GM19395 (cell line): ENCODE measurements around the gene TMEM11.
"Not testable (repeated sequence)": the region's sequence is repeated elsewhere in the genome, so short reads cannot be mapped to it uniquely, and the experiment has no call there.

Experiments
- ATAC-seq: cut with Tn5 transposase; IDR thresholded peaks from one replicate; pipeline ENCODE4 v1.9.1; 2021; ENCODE audit warnings: mild to moderate bottlenecking, moderate library complexity; ENCODE audit not compliant: unreplicated experiment

TMEM11 gene

DNA sequence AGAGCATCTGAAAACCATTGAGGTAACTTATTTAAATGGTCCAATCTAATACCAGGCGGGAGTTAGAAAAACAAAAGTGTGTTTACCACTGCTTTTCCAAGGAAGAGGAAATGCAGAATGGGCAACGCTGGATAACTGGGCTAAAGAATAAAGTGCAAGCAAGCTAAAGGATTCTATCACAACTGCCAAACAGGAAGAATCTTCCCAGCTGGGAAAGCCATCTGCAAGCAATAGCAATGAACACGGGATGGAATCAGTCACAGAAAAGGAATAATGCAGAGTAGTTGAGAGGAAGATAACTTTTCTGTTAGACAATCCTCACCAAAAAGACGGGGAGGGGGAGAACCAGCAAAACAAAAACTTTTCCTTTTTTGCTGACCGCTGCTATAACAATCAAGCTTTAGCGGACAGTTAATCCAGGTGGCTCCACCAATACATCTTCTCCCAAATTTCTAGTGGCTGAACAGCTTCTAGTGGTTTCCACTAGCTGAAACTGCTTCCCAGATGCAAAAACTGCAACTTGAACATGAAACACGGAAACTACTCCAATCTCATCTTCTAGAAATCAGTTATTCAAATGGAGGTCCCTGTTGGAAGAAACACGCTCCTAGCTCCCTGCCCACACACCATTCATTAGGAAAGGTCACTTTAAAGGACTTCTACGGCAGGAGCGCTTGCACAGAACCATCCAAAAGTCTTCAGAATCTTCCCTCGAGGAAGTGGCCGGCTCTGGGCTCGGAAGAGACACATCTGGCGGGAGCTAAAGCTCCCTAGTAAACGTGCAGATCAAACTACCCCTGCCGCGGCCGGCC lies 929 bp downstream of the TMEM11 start:
- no peak for ATAC-seq

- no peak for ATAC-seq
Observed at GRCh38 chr17:21211825-21212479, 2.0 kb downstream of the TMEM11 start.

- no peak for ATAC-seq
Observed at GRCh38 chr17:21210411-21211076, 3.4 kb downstream of the TMEM11 start.

DNA sequence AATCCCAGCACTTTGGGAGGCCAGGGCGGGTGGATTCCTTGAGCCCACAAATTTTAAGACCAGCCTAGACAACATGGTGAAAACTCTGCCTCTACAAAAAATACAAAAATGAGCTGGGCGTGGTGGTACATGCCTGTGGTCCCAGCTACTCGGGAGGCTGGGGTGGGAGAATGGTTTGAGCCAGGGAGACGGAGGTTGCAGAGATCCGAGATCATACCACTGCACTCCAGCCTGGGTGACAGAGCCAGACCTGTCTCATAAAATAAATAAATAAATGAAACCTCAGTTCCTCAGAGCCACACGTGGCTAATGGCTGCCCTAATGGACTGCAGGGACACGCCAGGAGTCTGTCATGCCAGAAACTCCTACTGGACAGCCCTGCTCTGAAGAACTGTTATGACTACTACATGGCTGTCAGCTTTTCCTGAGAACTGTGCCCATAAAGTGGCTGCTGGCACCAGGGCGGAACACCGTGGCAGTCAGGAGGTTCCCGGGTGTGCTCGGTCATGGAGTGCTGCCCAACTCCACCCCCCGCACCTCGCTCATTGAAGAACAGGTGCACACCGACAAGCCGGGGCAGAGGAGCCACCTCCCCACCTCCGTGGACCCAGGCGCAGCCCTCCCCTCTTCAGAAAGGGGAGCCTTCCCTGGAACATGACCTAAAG lies 4.3 kb downstream of the TMEM11 start:
- ATAC-seq: no peak

DNA sequence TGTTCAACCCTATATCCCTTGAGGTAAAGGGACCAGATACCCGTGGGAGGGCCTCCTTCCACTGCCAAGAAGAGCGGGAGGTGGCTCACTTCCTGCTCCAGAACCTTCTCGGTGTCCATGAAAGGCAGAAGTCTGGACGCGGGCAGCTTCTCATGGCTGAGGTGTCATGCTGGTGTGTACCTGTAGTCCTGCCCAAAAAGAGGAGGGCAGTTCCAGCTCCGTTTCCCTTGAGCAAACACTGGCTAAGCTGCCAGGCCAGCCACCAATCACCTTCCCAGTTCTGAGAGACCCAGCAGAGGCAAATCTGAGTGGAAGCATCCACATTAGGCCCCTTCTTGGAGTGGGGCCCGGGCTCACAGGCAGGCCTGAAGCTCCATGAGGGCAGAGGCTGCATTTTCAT lies 5.6 kb downstream of the TMEM11 start:
- no peak for ATAC-seq

DNA sequence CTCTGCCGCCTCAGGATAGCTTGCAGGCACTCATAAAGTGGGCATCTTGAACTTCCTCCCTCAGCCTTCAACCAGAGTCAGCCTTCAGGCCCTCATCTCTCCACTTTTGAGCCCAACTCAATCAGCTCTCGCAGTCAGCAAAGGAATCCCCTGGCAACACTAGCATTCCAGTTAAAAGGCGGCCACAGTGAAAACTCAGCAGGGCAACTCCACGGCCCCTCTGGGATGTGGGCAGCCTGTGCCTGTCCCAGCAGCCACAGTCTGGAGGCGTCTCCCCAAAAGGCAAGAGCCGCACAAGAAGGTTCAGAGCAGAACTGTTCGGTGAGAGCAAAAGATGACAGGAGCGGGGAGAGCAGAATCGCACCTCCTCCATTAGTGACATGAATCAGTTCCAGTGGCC lies 9.0 kb downstream of the TMEM11 start:
- ATAC-seq: no peak

GRCh38 chr17:21202512-21202911 lies 11.4 kb downstream of the TMEM11 start:
- ATAC-seq: no peak

GRCh38 chr17:21201874-21202273 lies 12.1 kb downstream of the TMEM11 start:
- ATAC-seq: no peak

DNA sequence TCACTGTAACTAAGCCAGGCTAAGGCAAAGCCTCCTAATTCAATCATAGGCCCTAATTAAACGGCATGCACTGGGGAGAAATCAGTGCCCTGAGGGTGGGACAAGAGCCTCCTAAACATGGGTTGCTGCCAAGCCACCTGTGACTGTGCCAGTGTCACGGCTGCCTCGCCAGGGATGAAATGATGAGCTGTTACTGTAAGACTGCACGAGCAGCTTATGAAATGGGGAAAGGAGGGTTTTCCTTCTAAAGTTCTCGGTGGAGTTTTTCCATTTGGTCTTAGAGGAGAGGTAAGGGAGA lies 12.7 kb downstream of the TMEM11 start:
- no peak for ATAC-seq

DNA sequence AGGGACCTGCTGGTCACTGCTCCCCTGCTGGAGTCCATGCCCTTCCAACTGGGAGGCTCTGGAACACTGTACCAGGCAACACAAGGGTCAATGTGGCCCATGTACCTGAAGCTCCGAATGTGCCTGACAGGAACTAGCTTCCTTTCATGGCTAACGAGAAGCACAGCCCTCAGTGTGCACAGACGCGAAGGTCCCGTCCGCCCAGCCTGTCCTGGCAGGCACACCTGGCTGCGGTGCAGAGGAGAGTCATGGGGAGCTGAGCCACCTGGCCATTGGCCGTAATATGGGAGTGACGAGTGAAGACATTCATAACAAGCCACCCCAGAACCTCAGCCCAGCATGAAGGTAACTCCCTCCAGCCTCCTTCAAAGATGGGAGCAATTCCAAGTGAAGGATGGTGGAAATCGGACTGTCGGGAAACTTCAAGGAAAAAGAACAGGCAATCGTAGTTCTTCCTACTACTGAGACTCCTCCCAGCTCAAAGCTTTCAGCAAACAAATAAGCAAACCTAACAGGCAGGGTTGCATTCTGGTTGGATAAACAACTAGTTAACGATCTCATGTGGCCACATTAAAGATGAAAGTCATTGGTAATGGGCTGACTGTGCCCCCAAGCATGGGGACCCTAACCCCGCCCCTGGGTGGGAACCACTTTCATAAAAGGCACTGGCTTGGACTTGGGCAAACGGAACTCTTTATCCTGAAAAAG lies 13.2 kb downstream of the TMEM11 start:
- ATAC-seq: no peak

- no peak for ATAC-seq
Observed at GRCh38 chr17:21199856-21200255, 14.1 kb downstream of the TMEM11 start.

DNA sequence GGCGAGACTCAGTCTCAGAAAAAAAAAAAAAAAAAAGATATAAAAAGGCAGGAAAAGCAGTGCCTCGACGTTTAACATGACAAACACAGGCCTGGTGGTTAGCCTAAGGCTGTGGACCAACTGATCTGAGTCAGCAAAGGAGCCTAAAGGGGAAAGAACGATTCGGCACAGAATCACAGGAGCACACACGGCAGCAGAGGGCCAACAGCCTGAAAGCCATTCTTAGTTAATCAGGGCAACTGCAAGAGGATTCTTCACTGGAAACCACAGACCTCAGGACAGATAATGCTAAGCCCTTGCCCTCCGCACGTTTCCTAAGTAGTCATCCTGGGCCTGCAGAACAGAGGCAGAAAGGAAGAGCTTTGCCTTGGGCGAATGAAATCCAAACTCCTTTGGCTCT lies 14.7 kb downstream of the TMEM11 start:
- ATAC-seq: no peak

DNA sequence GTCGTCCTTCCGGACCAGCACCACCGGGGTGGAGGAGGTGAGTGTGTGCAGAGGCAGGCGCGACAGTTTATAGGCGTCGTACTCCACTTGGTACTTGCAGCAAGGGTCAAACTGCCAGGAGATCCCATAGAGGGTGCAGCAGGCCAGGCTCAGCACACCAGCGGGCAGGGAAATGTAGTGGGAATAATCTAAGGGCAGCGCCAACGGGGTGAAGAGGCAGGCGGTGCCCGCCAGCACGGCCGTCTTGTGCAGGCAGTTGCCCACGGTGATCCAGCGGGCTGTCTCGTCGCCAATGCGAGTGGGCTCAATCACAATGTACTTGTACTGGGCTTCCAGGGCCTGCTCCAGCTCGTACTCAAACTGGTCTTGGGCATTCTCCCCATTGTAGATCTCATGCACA lies 15.6 kb downstream of the TMEM11 start:
- no peak for ATAC-seq

GRCh38 chr17:21196126-21196525 lies 17.8 kb downstream of the TMEM11 start:
- no peak for ATAC-seq

GRCh38 chr17:21194703-21195102 lies 19.3 kb downstream of the TMEM11 start:
- ATAC-seq: no peak

GRCh38 chr17:21194226-21194625 lies 19.7 kb downstream of the TMEM11 start:
- no peak for ATAC-seq

GRCh38 chr17:21193031-21193430 lies 20.9 kb downstream of the TMEM11 start:
- no peak for ATAC-seq

- ATAC-seq: not testable (repeated sequence)
Observed at GRCh38 chr17:21192414-21192813, 21.5 kb downstream of the TMEM11 start.

DNA sequence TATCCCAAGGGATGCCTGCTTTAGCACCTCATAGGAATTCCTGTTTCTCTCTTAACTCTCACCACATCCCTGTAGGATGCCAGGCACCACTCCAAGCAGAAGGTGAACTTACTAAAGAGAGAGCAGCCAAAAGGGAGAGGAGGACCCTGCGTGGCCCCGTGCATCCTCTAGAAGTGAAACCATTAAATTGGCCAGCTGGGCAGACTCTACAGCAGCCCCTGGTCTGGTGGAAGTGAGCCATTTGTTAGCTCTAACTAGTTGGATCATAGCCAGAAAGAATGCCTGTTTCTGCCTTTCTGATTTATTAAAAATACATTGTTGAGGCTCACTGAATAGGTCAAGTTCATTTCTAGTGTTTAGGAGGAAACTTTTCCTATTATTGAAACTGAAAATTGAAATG lies 22.3 kb downstream of the TMEM11 start:
- ATAC-seq: no peak

DNA sequence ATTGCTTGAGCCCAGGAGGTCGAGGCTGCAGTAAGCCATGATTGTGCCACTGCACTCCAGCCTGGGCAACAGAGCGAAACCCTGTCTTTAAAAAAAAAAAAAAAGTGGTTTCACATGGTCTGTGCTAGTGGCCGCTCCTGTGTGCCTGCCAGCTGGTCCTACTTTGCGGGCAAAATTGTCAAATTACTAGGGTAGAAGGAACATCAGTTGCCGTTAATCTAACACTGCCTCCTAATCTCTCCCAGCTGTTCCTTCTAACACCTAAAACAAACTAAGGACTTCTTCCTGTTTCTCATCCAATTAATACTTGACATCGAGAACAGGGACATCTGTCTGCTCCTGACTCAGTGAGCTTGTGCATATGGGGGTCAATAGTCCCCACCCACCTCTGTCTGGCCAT lies 23.9 kb downstream of the TMEM11 start:
- ATAC-seq: no peak

DNA sequence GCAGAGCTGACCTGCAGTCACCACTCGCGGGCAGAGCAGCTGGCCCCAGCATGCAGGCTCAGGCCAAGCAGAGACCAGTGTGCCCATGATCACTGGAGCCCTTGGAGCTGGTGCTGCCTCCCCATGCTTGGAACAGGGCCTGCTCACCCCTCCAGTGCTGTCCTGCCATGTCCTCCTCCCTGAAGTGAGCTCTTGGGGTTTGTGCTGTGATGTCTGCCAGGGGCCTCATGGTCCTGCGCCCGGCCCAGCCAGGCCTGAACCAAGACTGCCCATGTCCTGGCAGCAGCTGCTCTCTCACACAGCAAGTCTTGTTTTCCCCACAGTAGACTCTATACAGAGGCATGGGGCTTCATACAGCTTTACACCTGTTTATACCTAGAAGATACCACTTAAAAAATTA lies 24.6 kb downstream of the TMEM11 start:
- no peak for ATAC-seq
